22Rv1 (cell line): ENCODE results near the gene PRR14.

Experiments
- H3K27ac ChIP-seq: fragments of 450-650 bp; 2 replicates; pipeline ENCODE4 v1.5.1; 2017
- ZFX ChIP-seq: fragments of 450-650 bp; IDR thresholded peaks from 2 replicates; pipeline ENCODE4 v1.6.1; 2017; ENCODE audit warnings: antibody characterized with exemption, borderline replicate concordance
- TF ChIP-seq, protein P1 (sequence below): fragments of 450-650 bp; IDR thresholded peaks from 2 replicates; pipeline ENCODE4 v1.5.1; 2017; ENCODE audit warnings: mild to moderate bottlenecking

The PRR14 gene

DNA sequence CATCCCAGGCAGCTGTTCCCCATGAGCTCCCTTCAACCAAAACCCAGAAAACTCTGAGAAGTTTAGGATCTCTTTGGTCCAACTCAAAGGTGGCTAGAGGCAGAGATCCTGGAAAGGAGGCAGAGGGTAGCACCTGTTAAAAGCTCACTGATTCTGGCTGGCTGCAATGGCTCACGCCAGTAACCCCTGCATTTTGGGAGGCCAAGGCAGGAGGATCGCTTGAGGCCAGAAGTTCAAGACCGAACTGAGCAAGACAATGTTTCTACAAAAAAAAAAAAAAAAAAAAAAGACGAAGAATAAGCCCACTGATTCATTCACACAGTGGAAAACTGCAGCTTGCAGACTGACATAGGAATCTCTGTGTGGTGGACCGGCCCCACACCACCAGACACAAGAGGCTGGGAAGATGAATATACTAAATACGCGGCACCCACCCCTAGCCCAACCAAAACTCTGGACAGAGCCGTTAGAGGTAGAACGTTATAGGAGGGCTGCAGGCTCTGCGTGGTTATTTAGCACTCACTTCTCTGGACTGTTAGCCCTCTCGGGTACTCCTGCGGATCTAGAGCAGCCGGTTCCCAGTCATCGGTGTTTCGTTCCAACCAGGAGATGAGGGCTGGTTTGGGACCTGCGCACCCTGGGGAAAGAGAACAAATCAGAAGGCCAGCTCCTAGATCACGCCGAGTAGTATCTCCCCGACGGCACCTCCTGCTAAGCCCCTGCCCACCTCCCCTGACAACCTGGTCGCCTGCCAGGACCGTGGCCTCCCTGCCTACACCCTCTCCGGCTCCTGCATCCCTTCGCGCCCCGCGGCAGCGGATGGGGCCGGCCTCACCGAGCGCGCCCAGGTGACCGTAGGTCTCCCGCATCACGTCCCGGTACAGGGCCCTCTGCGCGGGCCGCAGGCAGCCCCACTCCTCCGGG lies 41.5 kb upstream of the PRR14 start:
- TF ChIP-seq ZFX, result no peak
- TF ChIP-seq, protein P1, sequence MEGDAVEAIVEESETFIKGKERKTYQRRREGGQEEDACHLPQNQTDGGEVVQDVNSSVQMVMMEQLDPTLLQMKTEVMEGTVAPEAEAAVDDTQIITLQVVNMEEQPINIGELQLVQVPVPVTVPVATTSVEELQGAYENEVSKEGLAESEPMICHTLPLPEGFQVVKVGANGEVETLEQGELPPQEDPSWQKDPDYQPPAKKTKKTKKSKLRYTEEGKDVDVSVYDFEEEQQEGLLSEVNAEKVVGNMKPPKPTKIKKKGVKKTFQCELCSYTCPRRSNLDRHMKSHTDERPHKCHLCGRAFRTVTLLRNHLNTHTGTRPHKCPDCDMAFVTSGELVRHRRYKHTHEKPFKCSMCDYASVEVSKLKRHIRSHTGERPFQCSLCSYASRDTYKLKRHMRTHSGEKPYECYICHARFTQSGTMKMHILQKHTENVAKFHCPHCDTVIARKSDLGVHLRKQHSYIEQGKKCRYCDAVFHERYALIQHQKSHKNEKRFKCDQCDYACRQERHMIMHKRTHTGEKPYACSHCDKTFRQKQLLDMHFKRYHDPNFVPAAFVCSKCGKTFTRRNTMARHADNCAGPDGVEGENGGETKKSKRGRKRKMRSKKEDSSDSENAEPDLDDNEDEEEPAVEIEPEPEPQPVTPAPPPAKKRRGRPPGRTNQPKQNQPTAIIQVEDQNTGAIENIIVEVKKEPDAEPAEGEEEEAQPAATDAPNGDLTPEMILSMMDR, result no peak
- peak overlapping the region; percentile 92 for H3K27ac ChIP-seq

- TF ChIP-seq, protein P1, result 0 out of 2 replicates have a peak, but pooled peaks have one; percentile 14
- no peak for TF ChIP-seq ZFX
- H3K27ac ChIP-seq, result peak within 1 kb of the TSS; percentile 92
These were observed 40.6 kb upstream of the PRR14 start, which contains the start of gene ZNF689 for GRCh38 chr16:30609926-30610839. ZNF689 (minus strand) TSS chr16:30610389; CDS start chr16:30610041, 348 bp downstream.

DNA sequence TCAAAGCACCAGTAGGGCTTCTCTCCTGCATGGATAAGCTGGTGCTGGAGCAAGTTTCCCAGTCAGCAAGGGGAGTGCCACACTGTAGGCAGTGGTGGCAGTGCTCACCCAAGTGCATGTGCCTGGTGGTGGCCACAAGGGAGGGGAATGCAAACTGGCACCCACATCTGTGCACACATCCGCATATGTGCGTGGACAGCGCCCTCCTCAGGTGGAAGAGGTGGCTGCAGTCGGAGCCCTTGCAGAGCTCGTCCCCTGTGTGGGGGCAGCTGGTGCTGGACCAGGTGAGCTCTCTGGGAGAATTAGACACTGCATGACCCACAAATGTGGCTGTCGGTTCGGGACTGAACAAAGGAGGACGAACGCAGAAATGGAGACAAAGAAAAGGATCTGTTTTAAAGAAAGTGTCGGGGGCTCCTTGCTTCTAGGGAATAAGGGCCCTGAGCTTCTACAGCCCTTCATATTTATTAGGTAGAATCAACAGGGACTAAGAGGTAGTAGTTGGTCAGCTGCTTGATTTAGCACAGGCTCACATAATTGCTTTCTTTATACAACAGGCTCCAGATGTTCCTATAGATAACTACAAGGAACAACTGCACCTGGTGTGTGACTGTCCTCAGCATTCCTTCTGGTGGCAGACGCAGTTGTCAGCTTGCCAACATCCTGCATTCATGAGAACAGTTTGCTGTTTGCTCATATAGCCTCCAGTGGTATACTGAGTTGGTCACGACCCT lies 35.2 kb upstream of the PRR14 start:
- H3K27ac ChIP-seq, result no peak overlapping the region
- no peak for TF ChIP-seq ZFX
- TF ChIP-seq, protein P1, result peak; percentile 27; the same call in 1 of the 2 replicates

DNA sequence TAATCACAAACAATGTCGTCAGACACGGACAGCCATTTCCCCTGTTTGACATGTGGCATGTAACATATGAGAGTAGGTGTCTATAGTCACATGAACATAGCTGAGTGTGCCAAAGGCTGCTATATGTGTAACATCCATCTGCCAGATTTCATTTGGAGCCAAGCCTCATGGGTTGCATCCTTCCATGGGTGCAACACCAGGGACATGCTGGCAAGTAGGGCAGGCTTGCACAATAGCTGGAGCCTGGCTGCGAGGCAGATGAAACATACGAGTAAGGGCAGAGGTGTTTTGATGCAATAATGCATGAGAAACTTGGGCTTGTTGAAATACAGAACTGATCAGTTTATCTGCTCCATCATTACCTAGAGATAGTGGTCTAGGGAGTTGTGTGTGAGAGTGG lies 31.6 kb upstream of the PRR14 start:
- TF ChIP-seq ZFX, result no peak
- TF ChIP-seq, protein P1, result no peak
- H3K27ac ChIP-seq, result no peak overlapping the region

- no peak overlapping the region for H3K27ac ChIP-seq
- TF ChIP-seq ZFX, result no peak
- TF ChIP-seq, protein P1, result no peak
These were observed 31.1 kb upstream of the PRR14 start for GRCh38 chr16:30619638-30620037.

GRCh38 chr16:30620169-30620568 lies 30.6 kb upstream of the PRR14 start:
- no peak overlapping the region for H3K27ac ChIP-seq
- no peak for TF ChIP-seq ZFX
- TF ChIP-seq, protein P1, result no peak
